IPS-18c (cell line): Measurements from ENCODE around the gene FAM3D.

Source experiments
- H3K4me3 ChIP-seq: 2 replicates; pipeline ENCODE4 v1.7.0; 2013; ENCODE audit warnings: low read depth, mild to moderate bottlenecking, low read length, moderate library complexity; ENCODE audit not compliant: insufficient read depth
- H3K9me3 ChIP-seq: one replicate; pipeline ENCODE4 v1.6.1; 2013; ENCODE audit warnings: mild to moderate bottlenecking, low read length, moderate library complexity; ENCODE audit not compliant: control insufficient read depth, insufficient read depth

Gene FAM3D

GRCh38 chr3:58667229-58667628, 655 bp upstream of the FAM3D start:
- H3K4me3 ChIP-seq: no peak overlapping the region
- no peaks in the 10 kb centered on the region for H3K9me3 ChIP-seq

DNA sequence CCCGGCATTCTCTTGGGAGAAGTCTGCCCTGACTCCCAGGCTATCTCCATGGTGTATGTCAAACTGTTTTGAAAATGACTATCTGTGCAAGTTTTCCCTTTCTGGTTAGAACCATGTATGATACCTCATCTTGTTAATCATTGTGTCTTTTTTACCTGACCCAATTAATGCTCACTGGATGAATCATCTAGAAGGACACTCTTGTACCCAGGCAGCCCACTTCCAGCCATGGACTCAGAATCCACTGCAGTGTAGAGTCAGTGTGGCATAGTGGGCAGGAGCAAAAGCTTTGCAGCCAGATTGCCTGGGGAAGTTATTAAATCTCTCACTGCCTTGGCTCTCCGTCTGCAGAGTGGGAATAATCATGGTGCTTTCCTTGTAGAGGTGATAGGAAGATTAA, 1.2 kb downstream of the FAM3D start:
- H3K4me3 ChIP-seq: no peak overlapping the region

DNA sequence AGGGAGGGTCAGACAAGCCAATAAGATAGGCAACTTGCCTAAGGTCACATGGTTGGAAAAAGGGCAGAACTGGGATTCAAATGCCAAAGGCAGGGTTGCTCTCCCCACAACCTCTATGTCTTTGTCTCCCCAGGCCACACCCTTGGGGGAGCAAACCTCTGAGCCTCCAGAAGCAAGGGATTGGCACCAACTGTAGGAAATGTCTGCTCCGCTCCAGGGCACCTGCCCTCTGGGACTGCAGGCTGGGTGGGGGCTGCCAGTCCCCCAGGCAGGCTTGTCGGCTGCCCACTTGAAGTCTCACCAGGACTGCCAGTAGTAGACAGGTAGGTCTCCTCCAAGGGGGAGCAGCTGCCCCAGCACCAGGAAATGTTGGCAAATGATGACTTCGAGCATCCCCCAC, 2.0 kb downstream of the FAM3D start:
- no peaks in the 10 kb centered on the region for H3K9me3 ChIP-seq
- no peak overlapping the region for H3K4me3 ChIP-seq

More for the DNA sequence above, 1.2 kb downstream of the FAM3D start:
- no peaks in the 10 kb centered on the region for H3K9me3 ChIP-seq

DNA sequence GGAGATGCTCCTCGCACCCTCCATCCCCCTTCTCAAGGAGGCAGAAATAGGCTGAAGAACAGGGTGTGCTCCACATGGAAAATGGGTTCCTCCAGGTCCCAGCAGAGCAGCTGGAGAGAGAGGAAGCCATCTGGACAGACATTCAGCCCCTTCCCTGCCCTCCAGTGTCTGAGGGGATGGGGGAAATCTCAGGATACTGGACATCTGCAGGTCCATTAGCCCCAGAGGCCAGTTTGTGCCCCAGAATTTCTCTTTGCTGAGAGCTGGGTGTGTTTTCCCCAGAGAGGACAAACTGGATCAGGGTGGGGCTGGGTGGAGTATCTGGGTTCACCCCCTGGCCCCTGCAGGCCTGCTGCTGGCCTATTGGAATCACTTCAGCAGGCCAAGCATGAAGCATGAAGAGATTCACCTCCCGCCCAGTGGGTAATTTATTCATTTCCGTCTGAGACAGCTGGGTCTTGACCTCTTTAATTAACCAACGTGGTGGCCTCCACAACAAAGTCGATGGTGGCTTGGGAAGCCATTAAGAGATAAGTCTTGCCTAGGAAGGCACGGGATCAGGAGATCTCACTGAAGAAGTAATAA, 4.6 kb downstream of the FAM3D start:
- Histone ChIP-seq H3K9me3 (no peaks in the 10 kb centered on the region), H3K4me3 (no peak overlapping the region)

GRCh38 chr3:58660998-58661397, 5.6 kb downstream of the FAM3D start:
- Histone ChIP-seq H3K9me3 (no peaks in the 10 kb centered on the region), H3K4me3 (no peak overlapping the region)

- H3K4me3 ChIP-seq: no peak overlapping the region
- H3K9me3 ChIP-seq: no peaks in the 10 kb centered on the region
These were observed 7.4 kb downstream of the FAM3D start for GRCh38 chr3:58659051-58659675.

GRCh38 chr3:58658508-58658907, 8.1 kb downstream of the FAM3D start:
- no peak overlapping the region for H3K4me3 ChIP-seq
- no peaks in the 10 kb centered on the region for H3K9me3 ChIP-seq

DNA sequence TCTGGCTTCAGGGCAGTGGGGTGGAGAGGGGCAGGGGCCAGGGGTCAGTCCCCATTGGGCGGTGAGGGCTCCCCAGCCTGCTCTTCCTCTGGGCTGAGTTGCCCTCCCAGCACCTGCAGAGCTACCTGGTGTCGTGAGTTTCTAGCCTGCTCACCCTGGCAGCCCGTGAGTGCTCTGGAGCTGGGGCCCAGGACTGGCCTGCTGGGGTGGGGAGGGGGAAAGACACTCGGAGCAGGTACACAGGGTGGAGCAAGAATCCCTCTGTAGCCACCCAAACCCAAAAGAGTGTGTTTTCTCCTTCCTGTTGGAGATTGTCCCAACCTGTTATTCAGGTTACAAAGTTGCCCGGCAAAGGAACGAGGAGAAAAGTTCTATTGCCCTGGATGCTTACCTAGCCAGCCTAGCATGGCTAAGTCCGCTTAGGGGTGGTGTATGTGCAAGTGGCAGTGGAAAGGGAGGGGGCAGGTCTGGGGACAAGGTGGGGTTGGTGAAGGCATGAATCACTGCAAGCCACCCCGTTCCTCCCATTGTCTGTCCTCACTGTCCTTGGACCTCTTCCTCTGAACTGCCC, 8.9 kb downstream of the FAM3D start:
- Histone ChIP-seq H3K4me3 (no peak overlapping the region), H3K9me3 (no peaks in the 10 kb centered on the region)

GRCh38 chr3:58657036-58657520, 9.5 kb downstream of the FAM3D start:
- no peaks in the 10 kb centered on the region for H3K9me3 ChIP-seq

DNA sequence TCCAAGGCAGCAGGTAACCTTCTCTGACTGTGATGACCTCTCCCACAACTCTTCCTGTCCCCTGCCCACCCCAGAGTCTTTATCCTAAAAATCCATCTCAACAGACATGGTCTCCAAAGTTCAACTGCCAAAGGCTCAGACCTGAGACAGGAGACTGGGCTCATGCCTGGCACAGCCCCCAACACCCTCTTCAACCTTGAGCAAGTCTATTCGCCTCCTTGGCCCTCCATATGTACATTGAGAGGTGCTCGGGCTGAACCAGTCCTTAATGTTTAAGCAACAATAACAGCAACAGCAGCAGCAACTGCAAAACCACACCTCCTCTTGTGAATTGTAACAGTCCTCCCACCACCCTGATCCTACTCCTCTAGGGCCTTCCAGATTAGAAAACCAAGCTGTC, 9.9 kb downstream of the FAM3D start:
- Histone ChIP-seq H3K9me3 (no peaks in the 10 kb centered on the region), H3K4me3 (no peak overlapping the region)

More at GRCh38 chr3:58657036-58657520, 9.5 kb downstream of the FAM3D start:
- H3K4me3 ChIP-seq: no peak overlapping the region

GRCh38 chr3:58654466-58654865, 12.1 kb downstream of the FAM3D start:
- Histone ChIP-seq H3K9me3 (no peaks in the 10 kb centered on the region), H3K4me3 (no peak overlapping the region)

DNA sequence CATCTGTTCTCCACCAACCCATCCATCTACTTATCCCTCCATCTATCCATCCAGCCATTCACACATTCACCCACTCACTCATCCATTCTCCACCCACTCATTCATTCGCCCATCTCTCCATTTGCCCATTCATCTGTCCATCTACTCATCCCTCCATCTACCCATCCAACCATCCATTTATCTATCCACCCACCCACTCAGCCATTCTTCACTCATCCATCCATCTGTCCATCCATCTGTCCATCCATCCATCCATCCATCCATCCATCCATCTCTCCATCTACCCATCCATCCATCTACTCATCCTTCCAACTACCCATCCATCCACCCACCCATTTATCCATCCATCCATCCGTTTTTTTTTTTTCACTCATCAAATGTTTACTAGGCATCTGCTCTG, 13.9 kb downstream of the FAM3D start:
- Histone ChIP-seq H3K4me3 (no peak overlapping the region), H3K9me3 (no peaks in the 10 kb centered on the region)

- no peaks in the 10 kb centered on the region for H3K9me3 ChIP-seq
- no peak overlapping the region for H3K4me3 ChIP-seq
These were observed 15.3 kb downstream of the FAM3D start for GRCh38 chr3:58651276-58651675.

DNA sequence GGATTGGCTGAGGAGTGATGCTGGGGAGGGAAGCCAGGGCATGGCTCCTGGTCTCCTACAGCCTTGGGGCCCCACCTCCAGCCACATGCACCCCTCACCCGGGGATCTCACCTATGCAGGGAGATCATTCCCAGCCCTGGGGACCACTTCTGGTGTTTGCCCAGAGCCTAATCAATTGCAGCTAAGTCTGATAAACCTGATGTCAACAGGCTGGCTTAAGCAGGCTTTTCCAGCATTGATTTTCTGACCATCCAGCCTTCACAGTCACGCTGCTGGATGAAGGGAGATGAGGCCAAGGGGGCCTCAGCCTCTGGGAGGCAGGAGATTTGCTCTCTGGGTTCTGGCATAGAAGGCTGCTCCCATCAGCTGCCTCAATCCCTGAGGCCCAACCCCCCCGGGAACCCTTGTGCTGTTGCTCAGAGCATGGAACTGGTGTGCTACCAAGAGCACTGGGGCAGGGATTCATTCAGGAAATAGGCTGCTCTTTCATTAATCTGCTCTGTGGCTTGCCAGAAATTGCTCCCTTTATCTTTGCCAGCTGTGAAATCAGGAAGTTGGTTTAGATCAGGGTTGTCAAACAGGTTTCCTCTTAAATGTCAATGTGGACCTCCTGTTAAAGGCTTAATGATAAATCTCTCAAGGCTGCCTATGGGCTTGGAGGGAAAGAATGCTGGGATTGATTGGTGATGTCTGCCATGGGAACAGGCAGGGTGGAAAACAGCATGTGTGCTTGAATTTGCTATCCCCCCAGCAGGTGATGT, 19.0 kb downstream of the FAM3D start:
- Histone ChIP-seq H3K9me3 (no peaks in the 10 kb centered on the region), H3K4me3 (no peak overlapping the region)

DNA sequence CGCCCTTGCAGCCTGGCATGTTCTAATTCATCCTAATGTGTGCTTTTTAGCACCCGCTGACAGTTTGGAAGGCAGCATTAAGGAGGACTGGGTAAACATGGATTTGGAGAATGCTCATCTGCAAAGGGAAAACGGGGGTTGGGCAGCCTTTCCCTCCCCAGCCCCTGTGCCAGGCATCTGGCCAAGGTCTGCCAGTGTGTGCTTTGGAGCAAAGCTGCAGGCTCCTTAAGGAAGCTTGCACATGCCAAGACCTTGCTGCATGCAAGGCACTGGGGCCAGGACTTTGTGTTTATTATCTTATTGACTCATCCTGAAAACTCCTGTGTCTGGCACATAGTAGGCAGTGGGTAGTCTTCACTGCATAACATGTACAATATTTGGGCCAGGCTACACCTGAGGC, 20.1 kb downstream of the FAM3D start:
- Histone ChIP-seq H3K9me3 (no peaks in the 10 kb centered on the region), H3K4me3 (no peak overlapping the region)

DNA sequence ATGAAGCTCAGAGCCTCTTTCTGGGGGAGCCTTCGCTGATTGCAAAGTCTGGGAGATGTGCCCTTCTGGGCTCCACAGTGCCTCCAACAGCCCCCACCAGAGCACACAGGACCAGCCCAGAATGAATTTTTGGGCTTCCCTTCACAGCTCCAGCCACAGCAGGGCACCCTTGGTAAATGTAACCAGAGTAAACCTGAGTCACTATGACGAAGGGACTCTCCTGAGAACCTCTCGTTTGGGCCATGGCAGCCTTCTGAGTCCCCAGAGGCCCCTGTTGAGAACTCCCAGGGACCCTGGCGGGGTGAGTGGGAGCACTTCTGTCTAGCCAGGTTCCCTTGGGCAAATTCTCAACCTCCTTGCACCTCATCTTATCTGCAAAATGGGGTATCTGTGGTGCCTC, 20.8 kb downstream of the FAM3D start:
- Histone ChIP-seq H3K4me3 (no peak overlapping the region), H3K9me3 (peaks cover 2% of the 10 kb centered on the region)

DNA sequence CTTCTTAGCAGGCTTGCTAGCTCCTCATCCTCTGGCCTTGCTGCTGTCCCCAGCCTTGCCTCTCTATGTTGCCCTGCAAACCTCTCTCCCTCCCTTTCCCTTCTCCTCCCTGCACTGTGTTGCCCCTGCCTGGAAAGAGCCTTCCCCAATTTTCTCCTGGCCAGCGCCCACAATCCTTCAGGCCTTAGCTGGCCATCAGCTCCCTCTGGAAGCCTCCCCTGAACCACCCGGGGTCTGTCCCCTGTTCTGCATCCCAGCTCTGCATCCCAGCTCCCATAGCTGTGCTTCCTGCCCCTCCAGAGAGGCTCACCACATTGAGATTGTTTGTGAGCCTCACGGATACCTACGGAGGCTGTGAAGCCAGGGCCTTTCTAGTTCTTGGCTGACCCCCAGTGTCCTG, 23.7 kb downstream of the FAM3D start:
- Histone ChIP-seq H3K4me3 (no peak overlapping the region), H3K9me3 (peaks cover 2% of the 10 kb centered on the region)
